Suprapubic skin (tissue), 4 donors: Measurements from ENCODE around the gene IL33. TPM values are rescaled to one million over a fixed set of nuclear protein-coding genes. Genes with fewer than 3 reads are reported as not detected.

Experiments
- DNase-seq, 2 donors: peaks; one replicate each; pipeline ENCODE4 v3.0.0-alpha.2; 2019; ENCODE audit warnings: low spot score in 2 of 2
- H3K27ac ChIP-seq: fragments of 200-600 bp; sonication (generic); one replicate; pipeline ENCODE4 v1.5.1; 2019
- H3K27me3 ChIP-seq: fragments of 200-600 bp; sonication (generic); one replicate; pipeline ENCODE4 v1.5.1; 2019
- H3K36me3 ChIP-seq: fragments of 200-600 bp; sonication (generic); one replicate; pipeline ENCODE4 v1.5.1; 2019
- H3K4me1 ChIP-seq: fragments of 200-600 bp; sonication (generic); one replicate; pipeline ENCODE4 v1.5.1; 2019
- H3K4me3 ChIP-seq: fragments of 200-600 bp; sonication (generic); one replicate; pipeline ENCODE4 v1.5.1; 2019; ENCODE audit warnings: mild to moderate bottlenecking
- H3K9me3 ChIP-seq: fragments of 200-600 bp; sonication (generic); one replicate; pipeline ENCODE4 v1.5.1; 2019
- CTCF ChIP-seq, 2 donors: fragments of 200-600 bp in 1 of 2; fragments of 450-650 bp in 1 of 2; sonication (generic) in 1 of 2; IDR thresholded peaks; one replicate each; pipeline ENCODE4 v1.5.1; 2016 to 2019; ENCODE audit warnings: antibody characterized with exemption in 2 of 2, mild to moderate bottlenecking in 1 of 2, moderate library complexity in 1 of 2
- EP300 ChIP-seq: sonication (generic); formaldehyde crosslinking; IDR thresholded peaks from one replicate; pipeline ENCODE4 v1.6.1; 2017; ENCODE audit warnings: antibody characterized with exemption
- POLR2A ChIP-seq, 2 donors: fragments of 450-650 bp; IDR thresholded peaks; one replicate each; pipeline ENCODE4 v1.6.1; 2017; ENCODE audit warnings: antibody characterized with exemption in 2 of 2, mild to moderate bottlenecking in 2 of 2, moderate library complexity in 2 of 2
- POLR2AphosphoS5 ChIP-seq, 3 donors: sonication (generic); formaldehyde crosslinking; IDR thresholded peaks; one replicate each; pipeline ENCODE4 v1.6.1; 2017; ENCODE audit warnings: antibody characterized with exemption in 3 of 3
- WGBS: methylation state at CpG from one replicate; pipeline ENCODE4 v1.1.5; 2018; 5-methylcytosine and 5-hydroxymethylcytosine counted together
- total RNA-seq, 4 donors: library from RNA; depleted of rRNA; stranded (reverse); fragments of >200 nt; gene quantifications; one replicate each; pipeline ENCODE4 v1.1.0, GENCODE V29; 2016

IL33 gene
- total RNA-seq, 4 donors from 2014 or later, result 11.3 to 37.3 (median 25.6) TPM

GRCh38 chr9:6184749-6185645 lies 30.6 kb upstream of the IL33 start:
- H3K9me3 ChIP-seq, result no peaks in the 10 kb centered on the region
- H3K4me3 ChIP-seq, result no peak overlapping the region
- H3K4me1 ChIP-seq, result peaks cover 7% of the 10 kb centered on the region
- no peaks in the 10 kb centered on the region for H3K36me3 ChIP-seq
- WGBS, result 53% methylated on average over 5 of the region's 5 CpGs
- DNase-seq, result no peak
- TF ChIP-seq POLR2A (IDR thresholded peaks at IDR 0.05), result no peak
- TF ChIP-seq POLR2AphosphoS5 (IDR thresholded peaks at IDR 0.05), result no peak
- no peak for TF ChIP-seq CTCF (IDR thresholded peaks at IDR 0.05)
- no peak for TF ChIP-seq EP300
- no peak overlapping the region for H3K27ac ChIP-seq
- no peaks in the 10 kb centered on the region for H3K27me3 ChIP-seq

- 51% methylated on average over 2 of the region's 2 CpGs for WGBS
- Histone ChIP-seq H3K4me3 (no peak overlapping the region), H3K27me3 (no peaks in the 10 kb centered on the region), H3K9me3 (no peaks in the 10 kb centered on the region), H3K4me1 (peaks cover 7% of the 10 kb centered on the region), H3K36me3 (no peaks in the 10 kb centered on the region), H3K27ac (no peak overlapping the region)
- no peak for TF ChIP-seq EP300
- no peak for TF ChIP-seq CTCF (IDR thresholded peaks at IDR 0.05)
- TF ChIP-seq POLR2AphosphoS5 (IDR thresholded peaks at IDR 0.05), result no peak
- TF ChIP-seq POLR2A (IDR thresholded peaks at IDR 0.05), result no peak
- DNase-seq, result no peak
Observed at GRCh38 chr9:6186691-6187090, 28.9 kb upstream of the IL33 start.

- Histone ChIP-seq H3K27me3 (no peaks in the 10 kb centered on the region), H3K4me3 (no peak overlapping the region), H3K4me1 (peaks cover 7% of the 10 kb centered on the region), H3K27ac (no peak overlapping the region), H3K36me3 (no peaks in the 10 kb centered on the region), H3K9me3 (no peaks in the 10 kb centered on the region)
- TF ChIP-seq CTCF (IDR thresholded peaks at IDR 0.05) (no peak), POLR2A (IDR thresholded peaks at IDR 0.05) (no peak), EP300 (no peak), POLR2AphosphoS5 (IDR thresholded peaks at IDR 0.05) (no peak)
- DNase-seq, result no peak
Observed at GRCh38 chr9:6187272-6187671, 28.3 kb upstream of the IL33 start.

GRCh38 chr9:6188466-6188865 lies 27.1 kb upstream of the IL33 start:
- no peak for DNase-seq
- Histone ChIP-seq H3K27ac (no peak overlapping the region), H3K36me3 (no peaks in the 10 kb centered on the region), H3K4me1 (peaks cover 7% of the 10 kb centered on the region), H3K4me3 (no peak overlapping the region), H3K27me3 (no peaks in the 10 kb centered on the region), H3K9me3 (no peaks in the 10 kb centered on the region)
- WGBS, result 60% methylated on average over 1 of the region's 1 CpG
- TF ChIP-seq EP300 (no peak), CTCF (IDR thresholded peaks at IDR 0.05) (no peak), POLR2A (IDR thresholded peaks at IDR 0.05) (no peak), POLR2AphosphoS5 (IDR thresholded peaks at IDR 0.05) (no peak)

- Histone ChIP-seq H3K9me3 (no peaks in the 10 kb centered on the region), H3K27ac (no peak overlapping the region), H3K4me1 (peaks cover 7% of the 10 kb centered on the region), H3K4me3 (no peak overlapping the region), H3K27me3 (no peaks in the 10 kb centered on the region), H3K36me3 (no peaks in the 10 kb centered on the region)
- no peak for TF ChIP-seq EP300
- no peak for TF ChIP-seq POLR2A (IDR thresholded peaks at IDR 0.05)
- no peak for TF ChIP-seq CTCF (IDR thresholded peaks at IDR 0.05)
- TF ChIP-seq POLR2AphosphoS5 (IDR thresholded peaks at IDR 0.05), result no peak
- DNase-seq, result no peak
- WGBS, result 91% methylated on average over 3 of the region's 3 CpGs
Observed at GRCh38 chr9:6188906-6189305, 26.7 kb upstream of the IL33 start.
